NCI-H2029 treated with DMSO at 0.1 percent for 48 hours (cell line): ENCODE data around the gene CCT2.

Source experiments
- DNase-seq: peaks from one replicate; lab custom pipeline; 2025; lab: John Stamatoyannopoulos, UW

The CCT2 gene

DNA sequence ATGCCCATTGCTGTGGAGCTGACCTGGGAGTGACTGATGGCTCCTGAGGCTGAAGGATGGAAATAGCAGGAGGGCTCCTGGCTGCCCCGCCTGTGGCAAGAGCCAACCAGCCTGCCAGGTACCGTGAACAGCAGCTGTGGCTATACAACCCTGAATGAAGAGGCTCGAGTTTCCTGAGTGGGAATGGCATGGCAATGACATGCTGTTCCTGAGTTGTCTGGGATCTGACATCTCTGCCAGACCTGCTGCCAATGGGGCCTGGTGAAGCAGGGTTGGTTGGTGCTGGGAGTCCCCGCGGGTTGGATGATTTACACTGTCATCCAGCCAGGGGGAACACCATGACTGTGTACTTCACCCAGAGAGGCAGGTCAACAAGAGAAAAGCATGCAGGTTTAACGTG is 57.3 kb downstream of the CCT2 start:
- DNase-seq: no peak

DNA sequence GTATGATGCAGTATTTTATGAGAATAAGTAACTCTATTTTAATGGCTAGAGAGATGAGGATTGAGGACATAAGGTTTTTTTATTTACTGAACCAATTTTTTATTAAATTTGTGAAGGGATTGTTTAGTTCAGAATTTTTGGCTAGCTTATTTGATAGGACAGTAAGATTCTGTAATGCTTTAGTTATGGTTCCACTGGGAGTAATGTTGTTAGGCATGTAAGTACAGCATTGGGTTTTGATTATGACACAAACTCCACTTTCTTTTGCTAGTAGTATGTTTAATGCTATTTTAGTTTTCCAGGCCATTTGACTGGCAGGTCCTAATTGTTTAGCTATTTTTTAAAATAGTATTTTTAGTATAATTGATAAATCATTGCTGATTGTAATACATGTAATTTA is 59.3 kb downstream of the CCT2 start:
- no peak for DNase-seq

DNA sequence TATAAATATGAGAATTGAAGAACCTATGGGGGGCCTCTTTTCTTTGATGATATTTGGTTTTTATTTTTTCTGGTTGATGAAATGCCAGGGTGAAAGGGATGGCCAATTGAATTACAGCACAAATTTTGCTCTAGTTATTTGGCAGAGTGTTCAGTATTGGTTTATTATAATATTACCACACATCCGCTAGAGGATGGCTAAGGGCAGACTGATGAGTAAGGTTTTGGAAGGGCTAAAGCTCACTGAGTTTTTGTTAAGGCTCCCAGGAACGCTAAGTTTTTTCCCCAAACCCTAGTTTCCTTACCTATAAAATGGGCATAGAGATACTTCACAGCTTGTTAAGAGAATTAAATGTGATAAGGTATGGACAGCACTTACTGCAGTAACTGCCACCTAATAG is 59.8 kb downstream of the CCT2 start:
- no peak for DNase-seq

DNA sequence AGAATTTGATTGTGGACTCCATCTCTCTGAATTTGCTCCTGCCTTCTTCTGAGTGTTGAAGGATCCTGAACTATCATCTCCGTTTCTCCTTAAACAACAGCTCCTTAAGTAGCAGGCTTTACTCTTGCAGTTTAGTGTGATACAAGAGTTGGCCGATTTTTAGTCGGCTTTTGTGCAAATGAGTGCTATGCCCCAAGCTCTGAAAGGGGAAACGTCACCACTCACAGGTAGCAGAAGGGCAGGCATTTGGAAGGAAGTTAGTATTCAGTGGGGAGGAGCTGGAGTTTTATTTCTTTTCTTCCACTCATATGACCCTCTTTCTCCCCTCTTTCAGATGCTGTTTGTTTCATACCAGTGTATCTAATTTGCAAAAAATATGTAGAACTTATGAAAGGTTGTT is 61.9 kb downstream of the CCT2 start:
- no peak for DNase-seq

DNA sequence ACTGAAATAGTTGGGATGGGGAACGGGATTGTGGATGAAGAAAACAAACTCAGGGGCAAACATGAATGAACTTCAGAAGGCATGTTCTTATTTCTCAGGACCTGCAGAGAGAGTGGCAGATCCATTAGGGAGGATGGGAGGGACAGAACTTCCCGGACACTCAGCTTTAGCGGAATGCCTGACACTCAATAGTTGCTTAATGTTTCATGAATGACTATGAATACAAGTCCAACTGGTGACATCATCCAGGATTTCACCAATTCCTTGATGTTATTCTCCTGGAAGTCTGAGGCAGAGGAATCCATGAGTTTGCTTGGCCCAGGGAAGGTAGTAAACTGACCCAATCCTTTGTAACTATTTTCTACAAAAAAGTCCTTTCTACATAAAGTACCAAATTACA is 63.2 kb downstream of the CCT2 start:
- no peak for DNase-seq

DNA sequence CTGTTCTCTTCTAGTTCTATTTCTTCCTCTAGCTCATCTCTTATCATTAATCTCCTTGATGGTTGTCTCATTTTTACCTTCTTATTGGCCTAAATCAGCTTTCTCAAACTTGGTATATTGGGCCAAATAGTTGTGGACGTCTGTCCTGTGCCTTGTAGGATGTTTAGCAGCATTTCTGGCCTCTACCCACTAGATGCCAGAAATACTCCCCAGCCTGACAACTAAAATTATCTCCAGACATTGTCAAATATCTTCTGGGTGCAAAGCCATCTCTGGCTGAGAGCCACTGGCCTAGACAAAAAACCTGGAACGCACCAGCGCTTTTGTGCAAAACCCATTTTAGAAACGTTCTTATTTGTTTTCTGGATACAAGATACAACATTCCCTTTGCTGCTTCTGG is 64.3 kb downstream of the CCT2 start:
- no peak for DNase-seq
